Endodermal cell (in vitro differentiated cells): ENCODE results near the gene CD44. TPM values are rescaled to one million over a fixed set of nuclear protein-coding genes. Genes with fewer than 3 reads are reported as not detected.
"Not testable (repeated sequence)": the region's sequence is repeated elsewhere in the genome, so short reads cannot be mapped to it uniquely, and the experiment has no call there.

ENCODE experiments used
- DNase-seq: peaks from one replicate; pipeline ENCODE4 v3.0.0-alpha.2; 2017
- H3K27ac ChIP-seq: 2 replicates; pipeline ENCODE4 v1.5.1; 2013; ENCODE audit warnings: mild to moderate bottlenecking, low read depth, low read length, moderate library complexity
- H3K27me3 ChIP-seq: 2 replicates; pipeline ENCODE4 v1.6.1; 2013; ENCODE audit warnings: mild to moderate bottlenecking, low read length, moderate library complexity; ENCODE audit not compliant: insufficient read depth, control insufficient read depth, poor library complexity, severe bottlenecking
- H3K36me3 ChIP-seq: 2 replicates; pipeline ENCODE4 v1.7.0; 2013; ENCODE audit warnings: mild to moderate bottlenecking, low read length, moderate library complexity; ENCODE audit not compliant: control insufficient read depth, insufficient read depth
- H3K4me1 ChIP-seq: one replicate; pipeline ENCODE4 v1.7.0; 2013; ENCODE audit warnings: low read length; ENCODE audit not compliant: control insufficient read depth, insufficient read depth
- H3K4me3 ChIP-seq: 2 replicates; pipeline ENCODE4 v1.5.1; 2013; ENCODE audit warnings: mild to moderate bottlenecking, low read length, moderate library complexity
- H3K9ac ChIP-seq: 2 replicates; pipeline ENCODE4 v1.6.1; 2013; ENCODE audit warnings: mild to moderate bottlenecking, low read length, moderate library complexity; ENCODE audit not compliant: poor library complexity, severe bottlenecking; ENCODE audit errors: extremely low read depth
- H3K9me3 ChIP-seq: 2 replicates; pipeline ENCODE4 v1.6.1; 2013; ENCODE audit warnings: mild to moderate bottlenecking, low read length, moderate library complexity; ENCODE audit not compliant: control insufficient read depth
- H3K27ac Mint-ChIP-seq: 2 replicates; pipeline ENCODE4 v1.8.0; 2020; ENCODE audit warnings: mixed read lengths
- H3K27me3 Mint-ChIP-seq: 2 replicates; pipeline ENCODE4 v1.8.0; 2021; ENCODE audit warnings: mild to moderate bottlenecking, mixed read lengths; ENCODE audit not compliant: insufficient read depth
- H3K36me3 Mint-ChIP-seq: 2 replicates; pipeline ENCODE4 v1.8.0; 2020; ENCODE audit warnings: low read depth, mixed read lengths
- H3K4me1 Mint-ChIP-seq: 2 replicates; pipeline ENCODE4 v1.8.0; 2020; ENCODE audit warnings: mixed read lengths
- H3K4me3 Mint-ChIP-seq: 2 replicates; pipeline ENCODE4 v1.8.0; 2020; ENCODE audit warnings: mild to moderate bottlenecking, moderate library complexity, mixed read lengths
- H3K9me3 Mint-ChIP-seq: 2 replicates; pipeline ENCODE4 v1.8.0; 2020; ENCODE audit warnings: mild to moderate bottlenecking, mixed read lengths
- CTCF ChIP-seq: fragments of 200-600 bp; sonication (generic); conservative IDR thresholded peaks from 2 replicates; pipeline ENCODE4 v1.5.0; 2021; ENCODE audit warnings: antibody characterized with exemption, mild to moderate bottlenecking
- WGBS, 2 experiments: methylation state at CpG; one replicate each; pipeline versions ENCODE4 v1.1.5 to v1.1.7; 2013; ENCODE audit warnings: missing lambda C conversion rate in 2 of 2, mixed read lengths in 1 of 2; ENCODE audit not compliant: insufficient coverage in 1 of 2, insufficient read length in 1 of 2; 5-methylcytosine and 5-hydroxymethylcytosine counted together
- long read RNA-seq, 4 experiments: library from polyadenylated mRNA in 2 of 4; library from RNA in 1 of 4; library from capped mRNA in 1 of 4; stranded (forward) in 3 of 4; unstranded in 1 of 4; transcript quantifications; one replicate each; pipeline ENCODE4 v2.0.0, GENCODE V29; 2020 to 2021; ENCODE audit warnings: inconsistent platforms in 1 of 4
- polyA plus RNA-seq, 2 experiments: library from polyadenylated mRNA; stranded (reverse); fragments of 50-300 nt; gene quantifications; one replicate each; pipeline ENCODE4 v1.2.3, GENCODE V29; 2013
- total RNA-seq, 2 donors: library from RNA; stranded (reverse); fragmentation: NEBNext Ultra II Directional in 1 of 2; extraction: Animal tissue kit (Norgen Biotek cat#: 25700) in 1 of 2; gene quantifications; 2 replicates in 1 of 2; 3 replicates in 1 of 2; pipeline ENCODE4 v1.2.1, GENCODE V29; 2021

Gene CD44
- 1 to 10 TPM; 1.2 to 4.6 TPM for total RNA-seq
- 5.6 TPM for polyA plus RNA-seq (2013, experiment 1 of 2)
- polyA plus RNA-seq (2013, experiment 2 of 2) = 8.0 TPM
- long read RNA-seq, experiment 1 = 0 reads
- long read RNA-seq, experiment 2, full-length matches to known transcripts = 1 of 2 reads
- long read RNA-seq, experiment 2, partial matches to known transcripts = 0 of 2 reads
- long read RNA-seq, experiment 2, other reads (novel, unspliced or antisense) = 1 of 2 reads
- long read RNA-seq, experiment 3, full-length matches to known transcripts = 6 of 11 reads
- long read RNA-seq, experiment 3, partial matches to known transcripts = 1 of 11 reads
- long read RNA-seq, experiment 3, other reads (novel, unspliced or antisense) = 4 of 11 reads
- long read RNA-seq, experiment 4 = 0 reads

- Mint-ChIP-seq H3K27ac (no peak within 1 kb of the TSS), H3K4me3 (peak within 1 kb of the TSS; percentile 62), H3K27me3 (peaks cover 91% of the 10 kb centered on the region), H3K9me3 (no peaks in the 10 kb centered on the region), H3K36me3 (no peaks in the 10 kb centered on the region), H3K4me1 (peaks cover 14% of the 10 kb centered on the region)
- Histone ChIP-seq H3K9me3 (no peaks in the 10 kb centered on the region), H3K9ac (peak within 1 kb of the TSS; percentile 29), H3K36me3 (no peaks in the 10 kb centered on the region), H3K27me3 (peaks cover 84% of the 10 kb centered on the region), H3K27ac (no peak within 1 kb of the TSS), H3K4me3 (peak within 1 kb of the TSS; percentile 79), H3K4me1 (peaks cover 5% of the 10 kb centered on the region)
- TF ChIP-seq CTCF = no peak
- WGBS, 2 experiments = 0 to 1% methylated on average over 30 to 55 of the region's 55 CpGs
- DNase-seq = peak; percentile 83
Measured at GRCh38 chr11:35138943-35139721, at the start of gene CD44. Gene CD44 (plus strand): TSS chr11:35139171. CDS start chr11:35139304, 133 bp downstream.

GRCh38 chr11:35089666-35090065, 49.3 kb upstream of the CD44 start:
- Histone ChIP-seq H3K9me3 (no peaks in the 10 kb centered on the region), H3K9ac (no peak overlapping the region), H3K27ac (no peak overlapping the region), H3K4me3 (no peak overlapping the region), H3K4me1 (no peaks in the 10 kb centered on the region), H3K27me3 (no peaks in the 10 kb centered on the region), H3K36me3 (no peaks in the 10 kb centered on the region)
- DNase-seq = no peak
- Mint-ChIP-seq H3K27ac (no peak overlapping the region), H3K36me3 (no peaks in the 10 kb centered on the region), H3K9me3 (peaks cover 14% of the 10 kb centered on the region), H3K27me3 (peaks cover 1% of the 10 kb centered on the region), H3K4me1 (no peaks in the 10 kb centered on the region), H3K4me3 (no peak overlapping the region)
- TF ChIP-seq CTCF = no peak
- WGBS, 2 experiments = 100% methylated on average over 1 of the region's 1 CpG; no CpG with 5 or more reads in 1 of the 2 experiments

GRCh38 chr11:35090125-35090524, 48.8 kb upstream of the CD44 start:
- Mint-ChIP-seq H3K36me3 (no peaks in the 10 kb centered on the region), H3K4me1 (no peaks in the 10 kb centered on the region), H3K27me3 (peaks cover 1% of the 10 kb centered on the region), H3K4me3 (no peak overlapping the region), H3K27ac (no peak overlapping the region), H3K9me3 (peaks cover 14% of the 10 kb centered on the region)
- H3K4me1 ChIP-seq = no peaks in the 10 kb centered on the region
- no peak overlapping the region for H3K27ac ChIP-seq
- H3K9ac ChIP-seq = no peak overlapping the region
- H3K4me3 ChIP-seq = no peak overlapping the region
- H3K27me3 ChIP-seq = no peaks in the 10 kb centered on the region
- no peak for DNase-seq
- no peak for TF ChIP-seq CTCF
- WGBS, 2 experiments = 89 to 94% methylated on average over 2 to 4 of the region's 4 CpGs
- no peaks in the 10 kb centered on the region for H3K36me3 ChIP-seq
- no peaks in the 10 kb centered on the region for H3K9me3 ChIP-seq

- not testable (repeated sequence) for H3K9me3 ChIP-seq, H3K36me3 ChIP-seq, H3K27me3 ChIP-seq, H3K4me1 Mint-ChIP-seq, H3K9ac ChIP-seq, H3K27ac ChIP-seq, H3K4me3 Mint-ChIP-seq, H3K36me3 Mint-ChIP-seq, H3K4me3 ChIP-seq, DNase-seq, H3K27me3 Mint-ChIP-seq, H3K27ac Mint-ChIP-seq, H3K4me1 ChIP-seq
- peaks cover 14% of the 10 kb centered on the region for H3K9me3 Mint-ChIP-seq
- 39 to 78% methylated on average over 4 to 6 of the region's 6 CpGs for WGBS, 2 experiments
Measured at GRCh38 chr11:35090991-35091390, 48.0 kb upstream of the CD44 start.
